ENCODE data around the gene ZNF75A.

Gene ZNF75A

DNA sequence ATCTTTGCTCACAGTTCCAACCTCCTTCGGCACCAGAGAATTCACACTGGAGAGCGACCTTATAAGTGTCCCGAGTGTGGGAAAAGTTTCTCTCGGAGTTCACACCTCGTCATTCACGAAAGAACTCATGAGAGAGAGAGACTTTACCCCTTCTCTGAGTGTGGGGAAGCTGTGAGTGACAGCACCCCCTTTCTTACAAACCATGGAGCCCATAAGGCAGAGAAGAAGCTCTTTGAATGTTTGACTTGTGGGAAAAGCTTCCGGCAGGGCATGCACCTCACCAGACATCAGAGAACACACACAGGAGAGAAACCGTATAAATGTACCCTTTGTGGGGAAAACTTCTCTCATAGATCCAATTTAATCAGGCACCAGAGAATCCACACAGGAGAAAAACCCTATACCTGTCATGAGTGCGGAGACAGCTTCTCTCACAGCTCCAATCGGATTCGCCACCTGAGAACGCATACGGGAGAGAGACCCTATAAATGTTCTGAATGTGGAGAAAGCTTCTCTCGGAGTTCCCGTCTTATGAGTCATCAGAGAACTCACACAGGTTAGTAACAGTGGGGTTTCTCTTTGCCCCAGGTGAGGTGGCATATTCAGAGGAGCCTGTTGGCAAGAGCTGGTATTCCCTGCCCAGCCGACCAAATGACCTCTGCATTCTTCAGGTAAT is 15.2 kb upstream of the ZNF75A start:
- DNase-seq (ENCODE audit: low read depth): no peak

DNA sequence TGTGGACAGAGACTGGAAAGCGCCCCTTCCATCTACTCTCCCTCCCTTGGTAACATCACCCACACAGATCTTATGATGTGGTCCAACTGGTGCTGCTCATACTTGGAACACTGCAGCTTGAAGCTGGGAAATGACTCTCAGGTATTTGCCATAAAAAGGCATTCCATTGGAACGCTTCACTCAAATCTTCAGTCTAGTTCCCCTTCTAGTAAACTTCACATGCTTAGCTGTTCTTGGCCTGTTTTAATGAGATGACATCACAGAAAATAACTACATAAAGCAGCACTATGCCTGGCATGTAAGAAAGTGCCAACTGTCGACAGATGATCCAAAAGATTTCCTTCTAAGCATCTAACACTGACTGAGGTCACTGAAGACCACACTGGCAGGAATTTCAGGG is 12.7 kb upstream of the ZNF75A start:
- no peak for DNase-seq (ENCODE audit: low read depth)

DNA sequence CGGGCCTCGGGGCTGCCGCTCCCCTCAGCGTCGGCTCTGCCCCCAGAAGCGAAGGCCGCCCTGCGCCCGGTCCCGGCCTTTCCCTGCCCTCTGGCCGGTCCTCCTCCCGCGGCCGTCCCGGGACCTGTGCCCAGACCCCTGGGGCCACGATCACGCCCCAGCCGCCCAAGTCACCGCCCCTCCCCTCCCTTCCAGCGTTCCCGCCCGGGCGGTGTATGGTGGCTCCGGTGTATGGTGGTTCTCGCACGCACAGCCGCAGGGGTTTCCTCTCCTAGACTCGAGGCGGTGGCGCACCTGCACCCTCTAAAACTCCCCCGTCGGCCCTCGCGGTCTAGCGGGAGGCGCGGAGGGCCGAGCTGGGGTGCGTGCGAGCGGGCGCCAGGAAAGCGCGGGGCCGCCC is 10.1 kb upstream of the ZNF75A start:
- DNase-seq (ENCODE audit: low read depth): no peak

DNA sequence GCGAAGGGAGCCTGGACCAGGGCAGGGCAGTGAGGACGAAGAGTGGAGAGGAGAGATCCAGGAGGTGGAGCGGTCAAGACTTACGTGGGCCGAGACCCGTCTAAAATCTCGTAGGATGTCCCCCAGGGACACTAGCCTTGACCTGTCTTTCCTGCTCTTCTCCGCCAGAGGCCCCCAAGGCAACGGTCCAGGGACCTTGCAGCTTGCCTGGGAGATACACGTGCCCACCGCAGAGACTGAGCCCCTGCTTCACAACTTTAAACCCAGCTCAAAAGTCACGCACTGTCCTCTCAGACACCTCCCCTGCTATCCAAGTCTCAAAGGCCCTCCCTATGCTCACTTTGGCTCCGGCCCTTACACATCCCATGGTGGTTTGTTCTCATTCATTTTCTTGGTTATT is 9.5 kb upstream of the ZNF75A start:
- DNase-seq (ENCODE audit: low read depth): no peak

DNA sequence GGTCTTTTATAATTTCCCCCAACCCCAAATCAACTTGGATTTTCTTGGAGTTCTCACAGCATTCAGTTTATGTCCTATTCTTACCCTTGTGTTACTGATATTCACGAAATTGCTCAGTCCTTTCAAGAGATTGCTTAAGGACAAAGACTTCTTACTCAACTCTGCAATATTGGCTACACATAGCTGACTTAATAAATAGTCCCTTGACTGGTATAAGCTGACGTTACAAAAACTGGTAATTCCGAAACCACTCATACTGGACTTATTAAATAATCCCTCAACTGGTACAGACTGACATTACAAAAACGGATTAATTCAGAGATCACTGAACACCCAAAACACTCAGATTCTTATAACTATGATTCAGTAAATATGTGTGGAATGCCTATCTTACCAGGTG is 927 bp upstream of the ZNF75A start:
- no peak for DNase-seq (ENCODE audit: low read depth)

DNA sequence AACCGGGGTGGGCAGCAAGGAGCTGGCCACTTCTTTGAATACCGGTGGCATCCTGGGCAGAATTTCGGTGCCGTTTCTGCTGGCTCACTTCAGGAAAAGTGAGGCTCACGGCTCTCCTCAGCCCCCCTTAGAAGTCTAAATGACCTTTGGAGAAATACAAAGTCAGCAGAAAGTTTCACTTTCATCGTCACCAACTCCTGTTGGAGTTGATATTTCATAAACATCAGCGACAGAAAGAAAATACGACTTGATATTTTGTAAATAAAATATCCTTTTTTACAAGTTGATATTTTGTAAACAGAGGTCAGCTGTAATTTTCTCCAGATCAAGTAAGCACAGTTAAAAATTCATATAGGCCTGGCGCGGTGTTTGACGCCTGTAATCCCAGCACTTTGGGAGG is 781 bp downstream of the ZNF75A start:
- DNase-seq (ENCODE audit: low read depth): no peak

DNA sequence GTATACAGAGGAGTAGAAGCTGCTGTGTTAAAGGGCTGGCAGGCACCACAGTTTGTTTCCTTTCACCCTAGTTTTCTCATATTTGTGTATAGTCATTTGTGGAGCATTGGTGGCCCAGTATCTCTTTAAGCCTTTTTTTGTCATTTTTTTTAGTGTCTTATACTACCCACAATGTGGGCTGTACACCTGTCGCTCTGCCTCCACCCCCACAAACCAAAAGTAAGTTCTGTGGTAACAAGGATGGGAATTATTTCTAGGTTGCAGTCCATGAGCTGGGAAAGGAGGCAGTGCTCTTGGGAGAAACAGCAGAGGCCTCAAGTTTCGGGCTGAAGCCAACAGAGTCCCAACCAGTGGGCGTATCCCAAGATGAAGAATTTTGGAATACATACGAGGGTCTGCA is 6.2 kb downstream of the ZNF75A start:
- no peak for DNase-seq (ENCODE audit: low read depth)

DNA sequence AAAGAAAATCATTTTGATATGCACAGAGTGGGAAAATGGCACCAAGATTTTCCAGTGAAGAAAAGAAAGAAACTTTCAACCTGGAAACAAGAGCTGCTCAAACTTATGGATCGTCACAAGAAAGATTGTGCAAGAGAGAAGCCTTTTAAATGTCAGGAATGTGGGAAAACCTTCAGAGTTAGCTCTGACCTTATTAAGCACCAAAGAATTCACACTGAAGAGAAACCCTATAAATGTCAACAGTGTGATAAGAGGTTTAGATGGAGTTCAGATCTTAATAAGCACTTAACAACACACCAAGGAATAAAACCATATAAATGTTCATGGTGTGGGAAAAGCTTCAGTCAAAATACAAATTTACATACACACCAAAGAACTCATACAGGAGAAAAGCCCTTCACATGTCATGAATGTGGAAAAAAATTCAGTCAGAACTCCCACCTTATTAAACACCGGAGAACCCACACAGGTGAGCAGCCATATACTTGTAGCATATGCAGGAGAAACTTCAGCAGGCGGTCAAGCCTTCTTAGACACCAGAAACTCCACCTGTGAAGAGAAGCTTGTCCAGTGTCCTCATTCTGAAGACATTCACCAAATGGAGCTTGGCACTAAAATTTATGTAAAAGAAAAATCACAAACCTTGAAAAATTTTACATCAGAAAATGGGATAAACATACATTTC is 12.2 kb downstream of the ZNF75A start:
- no peak for DNase-seq (ENCODE audit: low read depth)

DNA sequence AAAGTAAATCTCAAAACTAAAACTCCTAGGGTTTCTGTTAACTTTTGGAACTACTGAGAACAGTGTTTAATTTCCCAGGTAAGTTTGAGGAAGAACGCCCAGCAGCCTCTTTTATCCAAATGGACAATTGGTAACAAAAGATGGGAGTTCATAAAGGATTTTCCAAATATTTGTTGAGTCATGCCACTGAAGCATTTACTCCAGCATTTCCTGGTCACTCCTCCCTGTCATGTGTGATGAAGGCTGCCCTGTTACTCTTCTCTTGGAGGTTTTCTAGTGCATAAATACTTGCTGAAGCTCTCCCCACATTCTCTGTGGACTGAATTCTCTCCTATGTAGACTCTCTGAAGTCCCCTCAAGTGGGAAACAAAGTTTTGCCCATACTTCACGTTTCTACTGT is 16.5 kb downstream of the ZNF75A start:
- no peak for DNase-seq (ENCODE audit: low read depth)

DNA sequence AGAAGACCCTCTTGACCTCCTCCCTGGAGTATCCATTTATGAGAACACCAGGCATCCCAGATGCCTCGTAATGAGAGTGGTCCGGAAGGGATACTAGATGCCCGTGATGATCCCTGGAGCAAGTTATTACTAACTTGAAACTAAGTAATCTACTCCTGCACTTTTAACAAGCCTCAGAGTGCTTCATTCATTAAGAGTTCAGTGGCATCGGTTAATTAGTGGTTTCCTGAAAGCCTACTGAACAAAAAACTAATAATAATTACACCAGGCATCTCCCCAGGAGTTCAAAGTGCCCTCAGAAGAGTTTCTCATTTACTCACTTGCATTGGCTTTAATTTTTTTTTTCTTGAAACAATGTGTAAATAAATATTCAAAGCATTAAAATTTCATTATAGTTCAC is 22.2 kb downstream of the ZNF75A start:
- DNase-seq (ENCODE audit: low read depth): no peak

DNA sequence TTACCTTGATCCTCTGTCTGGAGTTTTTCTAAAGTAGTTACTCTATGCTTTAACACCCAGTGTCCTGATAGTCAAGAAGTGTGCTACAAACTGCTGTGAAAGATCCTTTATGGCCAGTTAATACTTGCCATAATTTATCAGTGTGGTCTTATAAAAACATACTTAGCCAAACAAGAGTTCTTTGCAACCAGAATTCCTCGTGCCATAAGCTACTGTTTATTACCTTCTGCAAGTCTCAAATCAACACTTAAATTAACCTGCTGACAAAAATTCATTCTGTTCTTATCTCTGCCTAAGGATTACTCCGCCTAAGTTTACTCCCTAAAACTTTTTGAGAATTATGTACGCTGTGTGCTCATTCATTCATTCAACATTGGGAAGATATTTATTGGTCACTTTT is 22.8 kb downstream of the ZNF75A start:
- DNase-seq (ENCODE audit: low read depth): no peak

DNA sequence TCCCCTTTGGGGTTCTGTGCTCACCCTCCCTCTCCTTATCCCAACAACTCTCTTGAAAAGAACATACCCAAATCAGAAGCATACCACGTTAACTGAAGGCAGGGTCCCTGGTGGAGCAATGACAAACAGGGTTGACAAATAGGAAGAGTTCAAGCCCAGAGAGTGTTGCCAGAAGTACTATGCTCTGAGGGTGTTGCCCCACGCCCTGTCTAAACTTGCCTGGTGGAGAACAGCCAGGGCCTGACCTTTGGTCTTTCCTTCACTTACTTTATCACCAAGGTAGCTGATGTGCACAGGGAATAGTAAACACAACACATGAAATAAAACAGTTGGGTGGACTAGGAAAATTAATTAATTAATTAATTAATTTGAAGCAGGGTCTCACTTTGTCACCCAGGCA is 23.3 kb downstream of the ZNF75A start:
- DNase-seq (ENCODE audit: low read depth): no peak

DNA sequence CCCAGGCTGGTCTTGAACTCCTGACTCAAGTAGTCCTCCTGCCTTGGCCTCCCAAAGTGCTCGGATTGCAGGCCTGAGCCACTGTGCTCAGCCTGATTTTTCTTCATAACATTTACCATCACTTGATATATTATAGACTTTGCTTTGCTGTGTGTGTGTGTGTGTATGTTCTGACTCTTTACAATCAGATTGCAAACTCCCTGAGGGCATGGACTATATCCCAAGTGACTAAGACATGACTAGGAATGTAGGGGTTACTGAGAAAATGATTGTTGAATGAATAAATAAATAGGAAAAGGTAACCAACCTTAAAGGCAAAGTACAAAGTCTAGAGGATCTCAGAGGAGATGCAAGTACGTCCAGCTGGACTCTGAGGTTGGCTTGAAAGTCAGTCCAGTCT is 40.7 kb downstream of the ZNF75A start:
- DNase-seq (ENCODE audit: low read depth): no peak

DNA sequence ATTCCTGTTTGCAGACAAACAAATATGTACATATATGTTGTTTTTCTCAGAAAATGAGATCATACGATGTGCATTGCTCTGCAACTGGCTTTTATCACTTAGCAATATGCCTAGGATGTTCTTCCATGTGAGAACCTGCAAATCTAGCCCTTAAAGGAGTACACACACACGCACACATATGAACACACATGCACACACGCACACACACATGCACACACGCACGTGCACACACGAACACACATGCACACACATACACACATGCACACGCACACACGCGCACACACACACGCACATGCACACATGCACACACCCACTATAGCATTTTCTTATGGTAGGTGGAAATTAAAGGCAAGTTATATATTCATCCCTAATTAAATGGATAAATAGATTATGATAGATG is 42.3 kb downstream of the ZNF75A start:
- DNase-seq (ENCODE audit: low read depth): no peak

DNA sequence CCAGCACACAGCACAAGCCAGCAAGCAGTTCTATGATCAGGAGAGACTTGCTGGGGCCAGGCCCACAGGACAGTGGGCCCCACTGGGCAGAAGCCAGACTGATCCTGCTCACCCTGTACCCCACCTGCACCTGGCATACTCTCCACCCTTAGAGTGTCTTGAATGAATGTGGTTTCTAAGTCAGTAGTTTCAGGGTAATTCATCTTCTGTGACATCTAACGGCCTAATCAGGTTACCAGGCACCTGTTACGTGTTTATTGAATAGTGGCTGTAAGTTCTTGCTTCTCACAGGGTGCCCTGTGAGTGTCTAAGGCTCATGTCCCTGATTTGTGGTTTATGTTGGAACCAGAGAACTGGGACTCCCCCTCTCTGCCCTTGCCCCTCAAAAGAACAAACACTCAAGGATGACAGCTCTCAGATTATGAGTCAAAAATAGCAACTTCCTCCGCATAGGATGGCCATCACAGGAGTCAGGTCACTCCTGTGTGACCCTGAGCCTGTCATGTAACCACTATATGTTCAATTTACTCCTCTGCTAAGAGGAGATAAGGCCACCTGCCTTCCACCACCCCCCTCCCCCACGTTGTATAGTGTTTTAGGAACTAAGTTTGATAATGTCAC is 43.4 kb downstream of the ZNF75A start:
- DNase-seq (ENCODE audit: low read depth): no peak

DNA sequence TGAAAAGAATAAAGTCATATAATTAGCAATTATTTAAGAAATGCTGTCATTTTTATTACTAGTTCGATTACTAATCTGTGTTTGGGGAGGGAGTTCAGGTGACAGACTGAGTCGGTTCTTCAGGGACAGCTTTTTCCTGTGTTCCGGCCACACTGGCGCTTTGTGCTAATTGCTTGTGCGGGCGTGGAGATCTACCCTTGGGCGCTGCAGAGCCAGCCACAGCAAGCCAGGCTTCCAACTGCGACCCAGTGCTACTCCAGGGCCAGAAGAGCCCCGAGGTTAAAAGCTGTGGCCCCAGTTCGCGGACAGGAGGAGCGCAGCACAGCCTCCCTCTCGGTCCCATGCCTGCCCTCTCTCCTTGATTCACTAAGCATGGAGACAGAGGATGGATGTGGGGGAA is 43.9 kb downstream of the ZNF75A start:
- DNase-seq (ENCODE audit: low read depth): no peak

DNA sequence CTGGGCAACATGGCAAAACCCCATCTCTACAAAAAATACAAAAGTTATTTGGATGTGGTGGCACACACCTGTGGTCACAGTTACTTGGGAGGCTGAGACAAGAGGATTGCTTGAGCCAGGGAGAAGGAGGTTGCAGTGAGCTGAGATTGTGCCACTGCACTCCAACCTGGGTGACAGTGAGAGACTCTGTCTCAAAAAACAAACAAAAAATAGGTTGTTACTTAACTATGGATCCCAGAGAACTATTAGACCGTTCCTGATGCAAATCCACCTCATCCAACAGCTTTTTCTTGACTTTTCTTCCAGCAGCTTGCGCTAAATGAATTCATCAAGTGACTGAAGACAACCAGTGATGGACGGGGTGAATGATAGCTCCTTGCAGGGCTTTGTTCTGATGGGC is 50.3 kb downstream of the ZNF75A start, which contains the start of gene OR2C1:
OR2C1 (plus strand) TSS at position 301 of the 400 bp plus-strand sequence; CDS start at position 353, 52 bp downstream.
- DNase-seq (ENCODE audit: low read depth): no peak

DNA sequence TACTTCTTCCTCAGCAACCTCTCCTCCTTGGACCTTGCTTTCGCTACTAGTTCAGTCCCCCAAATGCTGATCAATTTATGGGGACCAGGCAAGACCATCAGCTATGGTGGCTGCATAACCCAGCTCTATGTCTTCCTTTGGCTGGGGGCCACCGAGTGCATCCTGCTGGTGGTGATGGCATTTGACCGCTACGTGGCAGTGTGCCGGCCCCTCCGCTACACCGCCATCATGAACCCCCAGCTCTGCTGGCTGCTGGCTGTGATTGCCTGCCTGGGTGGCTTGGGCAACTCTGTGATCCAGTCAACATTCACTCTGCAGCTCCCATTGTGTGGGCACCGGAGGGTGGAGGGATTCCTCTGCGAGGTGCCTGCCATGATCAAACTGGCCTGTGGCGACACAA is 50.8 kb downstream of the ZNF75A start:
- DNase-seq (ENCODE audit: low read depth): no peak

DNA sequence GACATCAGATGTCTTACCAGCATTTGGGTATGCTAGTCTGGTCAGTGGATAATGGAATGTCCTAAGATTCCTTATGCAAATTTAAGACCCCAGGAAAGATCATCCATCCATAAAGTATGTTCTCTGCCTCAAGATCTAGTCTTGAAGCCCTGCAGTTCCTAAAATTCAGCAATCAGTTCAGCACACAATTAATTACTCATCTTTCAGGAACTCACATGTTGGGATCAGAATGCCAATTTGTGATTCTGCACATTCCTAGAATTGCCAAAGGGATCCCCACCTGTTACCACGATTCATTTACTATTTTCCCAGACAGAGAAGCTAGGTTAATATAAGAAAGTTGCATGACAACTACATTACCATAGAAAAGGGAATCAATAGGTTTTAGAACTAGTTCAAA is 53.6 kb downstream of the ZNF75A start:
- DNase-seq (ENCODE audit: low read depth): no peak

DNA sequence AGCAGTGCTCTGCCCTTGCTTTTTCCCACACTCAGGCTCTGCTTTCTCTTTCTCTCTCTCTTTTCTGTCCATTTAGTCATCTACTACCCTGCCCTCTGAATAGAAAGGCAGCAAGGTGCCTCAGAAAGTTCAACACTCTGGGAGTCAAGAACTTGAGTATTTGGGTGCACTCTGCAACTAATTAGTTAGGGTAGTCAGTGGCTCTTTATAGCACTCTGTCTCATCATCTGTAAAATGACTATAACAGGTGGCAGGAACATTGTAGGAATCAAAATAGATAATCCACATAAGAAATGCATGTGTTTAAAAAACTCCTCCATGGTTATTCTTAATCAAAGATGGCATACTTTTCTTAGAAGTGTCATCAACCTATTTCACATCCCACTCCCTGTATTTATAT is 57.6 kb downstream of the ZNF75A start:
- DNase-seq (ENCODE audit: low read depth): no peak

DNA sequence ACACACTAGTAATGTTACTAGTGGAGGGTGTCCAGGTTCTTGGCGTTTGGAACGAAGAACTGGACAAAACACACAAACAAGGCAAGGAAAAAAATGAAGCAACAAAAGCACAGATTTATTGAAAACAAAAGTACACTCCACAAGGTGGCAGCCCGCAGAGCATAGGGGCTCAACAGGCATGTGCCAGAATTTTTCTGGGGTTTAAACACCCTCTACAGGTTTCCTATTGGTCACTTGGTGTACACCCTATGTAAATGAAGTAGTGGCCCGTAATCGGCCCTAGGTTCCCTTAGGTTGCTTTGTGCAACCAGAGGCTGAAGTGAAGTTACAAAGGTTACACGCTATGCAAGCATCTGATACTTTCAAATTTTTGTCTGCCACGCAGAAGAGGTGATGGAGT is 58.5 kb downstream of the ZNF75A start:
- no peak for DNase-seq (ENCODE audit: low read depth)

DNA sequence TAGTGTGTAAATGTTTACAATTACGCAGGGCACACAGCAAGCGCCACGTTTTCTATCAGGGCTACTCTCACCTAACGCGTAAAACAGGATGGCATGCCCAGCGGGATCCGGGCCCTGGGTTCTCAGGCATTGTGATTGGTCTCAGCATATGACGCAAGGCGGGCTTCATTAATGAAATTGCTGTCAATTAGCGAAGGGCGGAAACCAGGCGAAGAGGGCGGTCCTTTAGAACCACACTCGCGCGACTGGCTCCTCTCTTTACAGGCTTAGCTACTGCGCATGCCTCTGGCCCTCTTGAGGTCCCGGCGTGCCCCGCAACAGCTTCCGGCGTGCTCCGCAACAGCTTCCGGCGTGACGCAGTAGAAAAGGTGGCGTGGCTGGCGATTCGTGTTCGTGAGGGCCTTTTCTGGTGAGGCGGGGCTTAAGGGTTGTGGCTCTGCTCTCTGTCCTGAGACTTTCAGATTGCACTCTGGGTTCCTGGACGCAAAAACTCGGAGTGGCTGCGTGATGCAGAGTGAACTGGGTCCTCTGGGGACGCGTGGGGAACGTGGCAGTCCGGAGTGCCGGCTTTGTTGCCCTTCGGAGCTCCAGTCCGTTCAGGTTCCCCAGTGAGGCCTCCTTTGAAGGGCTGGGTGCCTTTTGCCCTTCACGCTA is 59.6 kb downstream of the ZNF75A start:
- peak; percentile 80 for DNase-seq (ENCODE audit: low read depth)

Data from activated T-cell treated with anti-CD3 and anti-CD28 coated beads for 48 hours (primary cell).